WTC11 (cell line): ENCODE measurements around the gene PSMD6. TPM values are rescaled to one million over a fixed set of nuclear protein-coding genes. Genes with fewer than 3 reads are reported as not detected.

Experiments used
- ATAC-seq: fragments of 200-7000 bp; cut with Tn5 transposase; 2 replicates; pipeline ENCODE4 v1.10.0; 2021; ENCODE audit warnings: mild to moderate bottlenecking, moderate library complexity
- CTCF ChIA-PET: fragments of 300-600 bp; sonication (Branson Sonifier 250); formaldehyde crosslinking; loops from one replicate; lab custom pipeline; 2021; ENCODE audit warnings: antibody characterized with exemption; lab: Charles Lee
- POLR2A ChIA-PET: fragments of 350-600 bp; sonication (Branson Sonifier 250); formaldehyde crosslinking; loops from one replicate; lab custom pipeline; 2021; ENCODE audit warnings: antibody characterized with exemption; lab: Charles Lee
- DNase-seq: peaks from one replicate; pipeline ENCODE4 v3.0.0; 2021; ENCODE audit warnings: low spot score
- H3K27ac Mint-ChIP-seq: 2 replicates; pipeline ENCODE4 v1.8.0; 2021; ENCODE audit warnings: mixed read lengths
- H3K27me3 Mint-ChIP-seq: 2 replicates; pipeline ENCODE4 v1.8.0; 2021; ENCODE audit warnings: low read depth, mild to moderate bottlenecking, moderate library complexity, mixed read lengths
- H3K36me3 Mint-ChIP-seq: 2 replicates; pipeline ENCODE4 v1.8.0; 2021; ENCODE audit warnings: mixed read lengths
- H3K4me1 Mint-ChIP-seq: 2 replicates; pipeline ENCODE4 v1.8.0; 2022; ENCODE audit warnings: mixed read lengths
- H3K4me3 Mint-ChIP-seq: 2 replicates; pipeline ENCODE4 v1.8.0; 2021; ENCODE audit warnings: mild to moderate bottlenecking, moderate library complexity, mixed read lengths
- H3K9me3 Mint-ChIP-seq: 2 replicates; pipeline ENCODE4 v1.8.0; 2021; ENCODE audit warnings: mixed read lengths
- ARID4B ChIP-seq: sonication (generic); formaldehyde crosslinking; IDR thresholded peaks from 2 replicates; pipeline ENCODE4 v1.8.0; 2023; ENCODE audit warnings: missing genetic modification reagents, mild to moderate bottlenecking, borderline replicate concordance
- ATF1 ChIP-seq: sonication (generic); formaldehyde crosslinking; IDR thresholded peaks from 2 replicates; pipeline ENCODE4 v1.8.1; 2023; ENCODE audit warnings: mild to moderate bottlenecking, moderate library complexity, missing genetic modification reagents
- CREM ChIP-seq: sonication (generic); formaldehyde crosslinking; IDR thresholded peaks from 2 replicates; pipeline ENCODE4 v1.8.1; 2022; ENCODE audit warnings: mild to moderate bottlenecking, missing genetic modification reagents, moderate library complexity
- ETV6 ChIP-seq: sonication (generic); formaldehyde crosslinking; IDR thresholded peaks from 2 replicates; pipeline ENCODE4 v1.8.1; 2022; ENCODE audit warnings: mild to moderate bottlenecking, missing genetic modification reagents
- FOXP1 ChIP-seq: sonication (generic); formaldehyde crosslinking; IDR thresholded peaks from 2 replicates; pipeline ENCODE4 v1.8.0; 2022; ENCODE audit warnings: missing genetic modification reagents, mild to moderate bottlenecking, moderate library complexity, borderline replicate concordance
- GRHL2 ChIP-seq: fragments of 250-450 bp; sonication (Bioruptor Pico); IDR thresholded peaks from 2 replicates; pipeline ENCODE4 v1.8.0; 2022; ENCODE audit warnings: mild to moderate bottlenecking, moderate library complexity; ENCODE audit not compliant: insufficient replicate concordance, severe bottlenecking
- GTF2I ChIP-seq: fragments of 250-450 bp; sonication (Bioruptor Pico); conservative IDR thresholded peaks from 2 replicates; pipeline ENCODE4 v1.4.0; 2021; ENCODE audit warnings: mild to moderate bottlenecking
- IRF2 ChIP-seq: sonication (generic); formaldehyde crosslinking; IDR thresholded peaks from 2 replicates; pipeline ENCODE4 v1.8.0; 2022; ENCODE audit warnings: low read depth, missing genetic modification reagents, borderline replicate concordance
- KAT7 ChIP-seq: sonication (generic); formaldehyde crosslinking; IDR thresholded peaks from 2 replicates; pipeline ENCODE4 v1.8.1; 2023; ENCODE audit warnings: missing genetic modification reagents, mild to moderate bottlenecking, borderline replicate concordance
- MAX ChIP-seq: sonication (generic); formaldehyde crosslinking; IDR thresholded peaks from 2 replicates; pipeline ENCODE4 v1.8.0; 2022; ENCODE audit warnings: mild to moderate bottlenecking, missing genetic modification reagents
- TCF7 ChIP-seq: sonication (generic); formaldehyde crosslinking; IDR thresholded peaks from 2 replicates; pipeline ENCODE4 v1.8.0; 2022; ENCODE audit warnings: mild to moderate bottlenecking, low read depth, missing genetic modification reagents, moderate library complexity
- TEAD4 ChIP-seq: sonication (generic); formaldehyde crosslinking; IDR thresholded peaks from 2 replicates; pipeline ENCODE4 v1.8.0; 2022; ENCODE audit warnings: mild to moderate bottlenecking, missing genetic modification reagents
- ZBTB43 ChIP-seq: sonication (generic); formaldehyde crosslinking; IDR thresholded peaks from 2 replicates; pipeline ENCODE4 v1.8.1; 2023; ENCODE audit warnings: mild to moderate bottlenecking, missing genetic modification reagents
- ZNF263 ChIP-seq: sonication (generic); formaldehyde crosslinking; IDR thresholded peaks from 2 replicates; pipeline ENCODE4 v1.8.1; 2022; ENCODE audit warnings: low read depth, mild to moderate bottlenecking, moderate library complexity, missing genetic modification reagents
- ZNF317 ChIP-seq: sonication (generic); formaldehyde crosslinking; IDR thresholded peaks from 2 replicates; pipeline ENCODE4 v1.8.1; 2023; ENCODE audit warnings: low read depth, mild to moderate bottlenecking, moderate library complexity, missing genetic modification reagents, borderline replicate concordance
- ZNF416 ChIP-seq: fragments of 250-450 bp; sonication (Bioruptor Pico); IDR thresholded peaks from 2 replicates; pipeline ENCODE4 v1.9.0; 2021; ENCODE audit warnings: mild to moderate bottlenecking, inconsistent platforms
- ZNF671 ChIP-seq: fragments of 250-450 bp; sonication (Bioruptor Pico); IDR thresholded peaks from 2 replicates; pipeline ENCODE4 v1.8.0; 2021; ENCODE audit warnings: mild to moderate bottlenecking
- total RNA-seq: library from RNA; stranded (reverse); gene quantifications from 3 replicates; pipeline ENCODE4 v1.2.3, GENCODE V29; 2021
- TF ChIP-seq, protein P1 (sequence below): sonication (generic); formaldehyde crosslinking; conservative IDR thresholded peaks from 2 replicates; pipeline ENCODE4 v1.8.1; 2022; ENCODE audit warnings: mild to moderate bottlenecking, missing genetic modification reagents
- TF ChIP-seq, protein P2 (sequence below): fragments of 200-600 bp; IDR thresholded peaks from 2 replicates; pipeline ENCODE4 v1.8.0; 2022; ENCODE audit warnings: antibody characterized with exemption

The PSMD6 gene
- total RNA-seq, 1 experiment from 2014 or later = 105 TPM

DNA sequence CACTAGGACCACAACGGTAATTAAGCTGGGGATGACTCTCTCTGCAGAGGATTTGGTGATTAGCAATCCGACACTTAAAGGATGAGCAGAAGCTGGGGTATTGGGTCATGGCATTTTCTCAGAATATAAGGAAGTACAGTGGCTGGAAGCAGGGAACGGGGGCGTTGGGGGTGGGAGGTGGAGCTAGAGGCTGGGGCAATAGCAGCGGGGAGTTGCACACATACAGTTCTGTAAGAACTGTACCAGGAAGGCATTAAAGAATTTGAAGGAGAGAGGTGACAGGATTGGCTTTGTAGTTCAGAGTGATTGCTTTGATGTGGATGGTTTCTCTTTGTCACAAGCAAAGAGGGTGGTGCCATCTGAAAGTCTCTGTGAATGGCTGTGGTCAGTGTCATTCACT lies 28.2 kb downstream of the PSMD6 start (continued):
- no peak for TF ChIP-seq ZNF317 (CRISPR knock-in tag)
- no peak for TF ChIP-seq CREM (CRISPR knock-in tag)
- no peak for TF ChIP-seq GTF2I (CRISPR knock-in tag)
- no peak for TF ChIP-seq GRHL2 (CRISPR knock-in tag)
- no peak for TF ChIP-seq ZNF416 (CRISPR knock-in tag)
- TF ChIP-seq IRF2 (CRISPR knock-in tag) = no peak
- no peak for TF ChIP-seq TEAD4 (CRISPR knock-in tag)
- no peak for TF ChIP-seq KAT7 (CRISPR knock-in tag)
- no peak for TF ChIP-seq ZNF263
- no peak for TF ChIP-seq ZBTB43 (CRISPR knock-in tag)
- TF ChIP-seq ETV6 (CRISPR knock-in tag) = no peak
- no peak for TF ChIP-seq ARID4B
- no peak for TF ChIP-seq ZNF671 (CRISPR knock-in tag)

DNA sequence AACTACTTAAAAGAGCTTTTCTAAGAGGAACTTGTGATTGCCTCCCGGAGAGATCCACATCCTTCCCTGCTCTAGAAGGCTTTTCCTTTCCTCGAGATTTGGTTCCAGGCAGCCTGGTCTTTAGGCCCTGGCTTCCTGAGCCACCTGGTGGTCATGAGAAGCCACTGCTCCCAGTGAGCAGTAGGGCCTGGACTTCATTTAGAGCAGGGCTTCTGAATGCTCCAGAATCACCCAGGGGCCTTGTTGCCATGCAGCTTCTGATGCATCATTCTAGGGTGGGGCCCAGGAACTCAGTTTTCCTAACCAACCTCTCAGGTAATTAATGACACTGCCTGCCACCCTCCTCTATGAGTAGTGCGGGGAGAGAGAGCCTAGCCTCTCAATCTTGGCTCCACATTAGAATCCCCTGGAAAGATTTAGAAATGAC lies 29.6 kb downstream of the PSMD6 start:
- peak; percentile 98 for ATAC-seq
- no peaks in the 10 kb centered on the region for H3K27me3 Mint-ChIP-seq
- no peaks in the 10 kb centered on the region for H3K9me3 Mint-ChIP-seq
- peak; percentile 72 for DNase-seq
- no peak overlapping the region; the same call in 1 of the 2 replicates for H3K27ac Mint-ChIP-seq
- no peak overlapping the region for H3K4me3 Mint-ChIP-seq
- H3K4me1 Mint-ChIP-seq = peaks cover 15% of the 10 kb centered on the region
- TF ChIP-seq FOXP1 (CRISPR knock-in tag) (no peak), ATF1 (CRISPR knock-in tag) (no peak), MAX (CRISPR knock-in tag) (no peak), TCF7 (CRISPR knock-in tag) (no peak)
- TF ChIP-seq, protein P1, sequence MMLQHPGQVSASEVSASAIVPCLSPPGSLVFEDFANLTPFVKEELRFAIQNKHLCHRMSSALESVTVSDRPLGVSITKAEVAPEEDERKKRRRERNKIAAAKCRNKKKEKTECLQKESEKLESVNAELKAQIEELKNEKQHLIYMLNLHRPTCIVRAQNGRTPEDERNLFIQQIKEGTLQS (CRISPR knock-in tag) = no peak
- TF ChIP-seq, protein P2, sequence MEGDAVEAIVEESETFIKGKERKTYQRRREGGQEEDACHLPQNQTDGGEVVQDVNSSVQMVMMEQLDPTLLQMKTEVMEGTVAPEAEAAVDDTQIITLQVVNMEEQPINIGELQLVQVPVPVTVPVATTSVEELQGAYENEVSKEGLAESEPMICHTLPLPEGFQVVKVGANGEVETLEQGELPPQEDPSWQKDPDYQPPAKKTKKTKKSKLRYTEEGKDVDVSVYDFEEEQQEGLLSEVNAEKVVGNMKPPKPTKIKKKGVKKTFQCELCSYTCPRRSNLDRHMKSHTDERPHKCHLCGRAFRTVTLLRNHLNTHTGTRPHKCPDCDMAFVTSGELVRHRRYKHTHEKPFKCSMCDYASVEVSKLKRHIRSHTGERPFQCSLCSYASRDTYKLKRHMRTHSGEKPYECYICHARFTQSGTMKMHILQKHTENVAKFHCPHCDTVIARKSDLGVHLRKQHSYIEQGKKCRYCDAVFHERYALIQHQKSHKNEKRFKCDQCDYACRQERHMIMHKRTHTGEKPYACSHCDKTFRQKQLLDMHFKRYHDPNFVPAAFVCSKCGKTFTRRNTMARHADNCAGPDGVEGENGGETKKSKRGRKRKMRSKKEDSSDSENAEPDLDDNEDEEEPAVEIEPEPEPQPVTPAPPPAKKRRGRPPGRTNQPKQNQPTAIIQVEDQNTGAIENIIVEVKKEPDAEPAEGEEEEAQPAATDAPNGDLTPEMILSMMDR = peak; percentile 73
- TF ChIP-seq, all 79 proteins: peak for 1
- POLR2A ChIA-PET = no interaction called here
- CTCF ChIA-PET = interaction anchor here (0.6 to 6.0 kb wide), 14 partner anchors 9 to 175 kb away, joined by 3 to 36 read pairs (median 4); partner anchors contain the start of gene C3orf49
- peaks cover 54% of the 10 kb centered on the region for H3K36me3 Mint-ChIP-seq
